ENCODE results near the gene FOXJ3. TPM values are rescaled to one million over a fixed set of nuclear protein-coding genes. Genes with fewer than 3 reads are reported as not detected.
A peak's percentile ranks its signal among the peaks of the same experiment; 100 is the strongest.

FOXJ3 gene
- total RNA-seq, 1 experiment from 2014 or later, result 42.2 TPM

GRCh38 chr1:42379794-42380585, 45.0 kb upstream of the FOXJ3 start:
- DNase-seq (ENCODE audit: unreplicated experiment), result peak; percentile 23
- Mint-ChIP-seq H3K27me3 (ENCODE audit: insufficient read depth, unreplicated experiment) (peaks cover 33% of the 10 kb centered on the region), H3K4me3 (ENCODE audit: unreplicated experiment) (peak overlapping the region; percentile 52), H3K36me3 (ENCODE audit: insufficient read depth, unreplicated experiment) (no peaks in the 10 kb centered on the region), H3K4me1 (ENCODE audit: insufficient read depth, unreplicated experiment) (no peaks in the 10 kb centered on the region), H3K27ac (ENCODE audit: low read depth, unreplicated experiment) (no peak overlapping the region), H3K9me3 (ENCODE audit: unreplicated experiment) (no peaks in the 10 kb centered on the region)
- intact Hi-C loops (cut with micrococcal nuclease), result no loop called here
- BruUV-seq (replicated peaks), result no TSS peak
- POLR2A ChIA-PET, result no interaction called here
- no peak for TF ChIP-seq CTCF (IDR thresholded peaks at IDR 0.05; ENCODE audit: unreplicated experiment)
- CTCF ChIA-PET, result no interaction called here

- DNase-seq (ENCODE audit: unreplicated experiment), result no peak
- CTCF ChIA-PET, result no interaction called here
Measured at GRCh38 chr1:42372796-42373195, 37.8 kb upstream of the FOXJ3 start.

GRCh38 chr1:42370876-42371549, 36.0 kb upstream of the FOXJ3 start:
- Mint-ChIP-seq H3K27ac (ENCODE audit: low read depth, unreplicated experiment) (no peak overlapping the region), H3K27me3 (ENCODE audit: insufficient read depth, unreplicated experiment) (peaks cover 49% of the 10 kb centered on the region), H3K36me3 (ENCODE audit: insufficient read depth, unreplicated experiment) (peaks cover 6% of the 10 kb centered on the region), H3K9me3 (ENCODE audit: unreplicated experiment) (no peaks in the 10 kb centered on the region), H3K4me1 (ENCODE audit: insufficient read depth, unreplicated experiment) (no peaks in the 10 kb centered on the region), H3K4me3 (ENCODE audit: unreplicated experiment) (no peak overlapping the region)
- BruUV-seq (replicated peaks), result no TSS peak
- ChIA-PET CTCF (interaction anchor here (0.7 to 1.0 kb wide), 2 partner anchors 81 to 156 kb away, joined by 3 read pairs; no protein-coding TSS in a partner anchor), POLR2A (interaction anchor here (0.6 kb wide), 1 partner anchor 23 kb away, joined by 4 read pairs; no protein-coding TSS in a partner anchor)
- DNase-seq (ENCODE audit: unreplicated experiment), result no peak
- intact Hi-C loops (cut with micrococcal nuclease), result no loop called here
- TF ChIP-seq CTCF (IDR thresholded peaks at IDR 0.05; ENCODE audit: unreplicated experiment), result no peak

More at GRCh38 chr1:42372796-42373195, 37.8 kb upstream of the FOXJ3 start:
- Mint-ChIP-seq H3K9me3 (ENCODE audit: unreplicated experiment) (no peaks in the 10 kb centered on the region), H3K27ac (ENCODE audit: low read depth, unreplicated experiment) (no peak overlapping the region), H3K27me3 (ENCODE audit: insufficient read depth, unreplicated experiment) (peaks cover 45% of the 10 kb centered on the region), H3K4me3 (ENCODE audit: unreplicated experiment) (no peak overlapping the region), H3K36me3 (ENCODE audit: insufficient read depth, unreplicated experiment) (peaks cover 6% of the 10 kb centered on the region), H3K4me1 (ENCODE audit: insufficient read depth, unreplicated experiment) (no peaks in the 10 kb centered on the region)
- intact Hi-C loops (cut with micrococcal nuclease), result no loop called here
- no TSS peak for BruUV-seq (replicated peaks)
- POLR2A ChIA-PET, result no interaction called here
- no peak for TF ChIP-seq CTCF (IDR thresholded peaks at IDR 0.05; ENCODE audit: unreplicated experiment)

- no peak for TF ChIP-seq CTCF (IDR thresholded peaks at IDR 0.05; ENCODE audit: unreplicated experiment)
- no peak overlapping the region for H3K27ac Mint-ChIP-seq (ENCODE audit: low read depth, unreplicated experiment)
- H3K4me3 Mint-ChIP-seq (ENCODE audit: unreplicated experiment), result no peak overlapping the region
- H3K27me3 Mint-ChIP-seq (ENCODE audit: insufficient read depth, unreplicated experiment), result peaks cover 49% of the 10 kb centered on the region
- ChIA-PET POLR2A (no interaction called here), CTCF (no interaction called here)
- no peak for DNase-seq (ENCODE audit: unreplicated experiment)
- no peaks in the 10 kb centered on the region for H3K9me3 Mint-ChIP-seq (ENCODE audit: unreplicated experiment)
- BruUV-seq (replicated peaks), result no TSS peak
- no peaks in the 10 kb centered on the region for H3K4me1 Mint-ChIP-seq (ENCODE audit: insufficient read depth, unreplicated experiment)
- intact Hi-C loops (cut with micrococcal nuclease), result no loop called here
- H3K36me3 Mint-ChIP-seq (ENCODE audit: insufficient read depth, unreplicated experiment), result peaks cover 6% of the 10 kb centered on the region
Measured at GRCh38 chr1:42369471-42369870, 34.4 kb upstream of the FOXJ3 start.
